Brain pericyte (primary cell): ENCODE results near the gene VAMP3.
"Not testable (repeated sequence)": the region's sequence is repeated elsewhere in the genome, so short reads cannot be mapped to it uniquely, and the experiment has no call there.

ENCODE experiments used
- DNase-seq: peaks from one replicate; pipeline ENCODE4 v3.0.0-alpha.2; 2012; ENCODE audit warnings: low read depth, low spot score

The VAMP3 gene

GRCh38 chr1:7768583-7768982 lies 2.5 kb upstream of the VAMP3 start:
- DNase-seq: no peak

GRCh38 chr1:7769673-7770412 lies 1.3 kb upstream of the VAMP3 start:
- DNase-seq: no peak

- DNase-seq: peak; percentile 29
These were observed 463 bp upstream of the VAMP3 start for GRCh38 chr1:7770669-7770996.

GRCh38 chr1:7771823-7772299 lies 765 bp downstream of the VAMP3 start:
- DNase-seq: no peak

- no peak for DNase-seq
These were observed 6.5 kb downstream of the VAMP3 start for GRCh38 chr1:7777591-7777990.

- DNase-seq: no peak
These were observed 7.1 kb downstream of the VAMP3 start for GRCh38 chr1:7778133-7778628.

GRCh38 chr1:7780976-7781375 lies 9.9 kb downstream of the VAMP3 start:
- no peak for DNase-seq

- DNase-seq: no peak
These were observed 10.4 kb downstream of the VAMP3 start for GRCh38 chr1:7781501-7781900.

GRCh38 chr1:7781923-7782495 lies 10.9 kb downstream of the VAMP3 start:
- DNase-seq: no peak

- DNase-seq: no peak
These were observed 12.1 kb downstream of the VAMP3 start for GRCh38 chr1:7783178-7783711.

- peak; percentile 87 for DNase-seq
These were observed 12.9 kb downstream of the VAMP3 start, which contains the start of gene PER3 for GRCh38 chr1:7783826-7784491. Gene PER3 (plus strand): TSS chr1:7784291. CDS start chr1:7784878, 587 bp downstream.

GRCh38 chr1:7784492-7785071 lies 13.5 kb downstream of the VAMP3 start:
- no peak for DNase-seq

GRCh38 chr1:7785108-7785507 lies 14.0 kb downstream of the VAMP3 start:
- DNase-seq: no peak

GRCh38 chr1:7786795-7787194 lies 15.7 kb downstream of the VAMP3 start:
- DNase-seq: no peak

GRCh38 chr1:7789828-7790227 lies 18.7 kb downstream of the VAMP3 start:
- DNase-seq: no peak

GRCh38 chr1:7791027-7791426 lies 19.9 kb downstream of the VAMP3 start:
- not testable (repeated sequence) for DNase-seq

GRCh38 chr1:7795406-7795805 lies 24.3 kb downstream of the VAMP3 start:
- no peak for DNase-seq

GRCh38 chr1:7805460-7805859 lies 34.4 kb downstream of the VAMP3 start:
- no peak for DNase-seq

GRCh38 chr1:7808253-7808844 lies 37.3 kb downstream of the VAMP3 start:
- DNase-seq: no peak

GRCh38 chr1:7809742-7810141 lies 38.6 kb downstream of the VAMP3 start:
- DNase-seq: no peak

GRCh38 chr1:7810395-7810794 lies 39.3 kb downstream of the VAMP3 start:
- DNase-seq: peak; percentile 22

- DNase-seq: no peak
These were observed 40.4 kb downstream of the VAMP3 start for GRCh38 chr1:7811476-7811875.
